ENCODE results near the gene SLC25A48. TPM values are rescaled to one million over a fixed set of nuclear protein-coding genes. Genes with fewer than 3 reads are reported as not detected.

Gene SLC25A48
- total RNA-seq, 1 donor from 2014 or later, result not detected

DNA sequence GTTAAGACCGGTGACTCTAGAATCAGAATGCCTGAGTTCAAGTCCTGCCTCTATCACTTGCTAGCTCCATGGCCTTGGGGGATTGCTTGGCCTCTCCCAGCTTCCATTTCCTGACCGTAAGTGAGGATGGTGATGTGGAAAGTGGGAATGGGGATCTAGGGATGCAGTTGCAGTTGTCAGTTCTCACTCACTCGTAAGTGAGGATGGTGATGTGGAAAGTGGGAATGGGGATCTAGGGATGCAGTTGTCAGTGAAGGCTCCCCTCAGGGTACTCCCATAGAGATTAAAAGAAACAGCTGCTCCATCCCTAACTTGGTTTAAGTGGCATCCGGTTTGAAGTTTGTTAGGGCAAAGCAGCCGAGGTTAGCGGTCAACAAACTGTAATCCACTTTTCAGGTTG lies 64.2 kb downstream of the SLC25A48 start:
- Histone ChIP-seq H3K36me3 (no peaks in the 10 kb centered on the region), H3K4me1 (no peaks in the 10 kb centered on the region), H3K27ac (no peak overlapping the region), H3K9me3 (no peaks in the 10 kb centered on the region), H3K27me3 (peaks cover 2% of the 10 kb centered on the region), H3K4me3 (no peak overlapping the region)
- TF ChIP-seq, protein P1, sequence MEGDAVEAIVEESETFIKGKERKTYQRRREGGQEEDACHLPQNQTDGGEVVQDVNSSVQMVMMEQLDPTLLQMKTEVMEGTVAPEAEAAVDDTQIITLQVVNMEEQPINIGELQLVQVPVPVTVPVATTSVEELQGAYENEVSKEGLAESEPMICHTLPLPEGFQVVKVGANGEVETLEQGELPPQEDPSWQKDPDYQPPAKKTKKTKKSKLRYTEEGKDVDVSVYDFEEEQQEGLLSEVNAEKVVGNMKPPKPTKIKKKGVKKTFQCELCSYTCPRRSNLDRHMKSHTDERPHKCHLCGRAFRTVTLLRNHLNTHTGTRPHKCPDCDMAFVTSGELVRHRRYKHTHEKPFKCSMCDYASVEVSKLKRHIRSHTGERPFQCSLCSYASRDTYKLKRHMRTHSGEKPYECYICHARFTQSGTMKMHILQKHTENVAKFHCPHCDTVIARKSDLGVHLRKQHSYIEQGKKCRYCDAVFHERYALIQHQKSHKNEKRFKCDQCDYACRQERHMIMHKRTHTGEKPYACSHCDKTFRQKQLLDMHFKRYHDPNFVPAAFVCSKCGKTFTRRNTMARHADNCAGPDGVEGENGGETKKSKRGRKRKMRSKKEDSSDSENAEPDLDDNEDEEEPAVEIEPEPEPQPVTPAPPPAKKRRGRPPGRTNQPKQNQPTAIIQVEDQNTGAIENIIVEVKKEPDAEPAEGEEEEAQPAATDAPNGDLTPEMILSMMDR (IDR thresholded peaks at IDR 0.05), result no peak
- intact Hi-C loops (cut with DNase I), result no loop called here
- no peak for DNase-seq
- ATAC-seq, result no peak

DNA sequence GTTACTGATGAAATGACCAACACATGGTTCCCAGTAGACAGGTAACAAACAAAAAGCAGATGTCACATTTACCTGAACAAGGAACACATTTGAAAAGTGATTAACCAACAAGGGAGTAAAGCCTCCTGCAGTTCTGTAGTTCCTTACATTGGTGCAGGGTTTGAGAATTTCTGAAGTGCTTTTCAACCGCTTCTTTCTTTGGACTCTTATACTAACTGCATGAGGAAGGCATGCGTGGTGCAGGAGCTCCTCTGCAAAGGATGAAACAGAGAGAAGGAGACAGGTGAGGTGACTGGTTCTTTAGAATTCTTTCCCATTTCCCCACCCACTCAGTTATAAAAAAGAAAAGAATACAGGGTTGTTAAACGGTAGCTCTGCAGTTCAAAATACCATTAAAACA lies 65.8 kb downstream of the SLC25A48 start:
- Histone ChIP-seq H3K4me1 (no peaks in the 10 kb centered on the region), H3K27me3 (peaks cover 3% of the 10 kb centered on the region), H3K27ac (no peak overlapping the region), H3K9me3 (no peaks in the 10 kb centered on the region), H3K36me3 (no peaks in the 10 kb centered on the region), H3K4me3 (no peak overlapping the region)
- TF ChIP-seq, protein P1 (IDR thresholded peaks at IDR 0.05), result no peak
- ATAC-seq (no peak), DNase-seq (no peak)
- intact Hi-C loops (cut with DNase I), result no loop called here

DNA sequence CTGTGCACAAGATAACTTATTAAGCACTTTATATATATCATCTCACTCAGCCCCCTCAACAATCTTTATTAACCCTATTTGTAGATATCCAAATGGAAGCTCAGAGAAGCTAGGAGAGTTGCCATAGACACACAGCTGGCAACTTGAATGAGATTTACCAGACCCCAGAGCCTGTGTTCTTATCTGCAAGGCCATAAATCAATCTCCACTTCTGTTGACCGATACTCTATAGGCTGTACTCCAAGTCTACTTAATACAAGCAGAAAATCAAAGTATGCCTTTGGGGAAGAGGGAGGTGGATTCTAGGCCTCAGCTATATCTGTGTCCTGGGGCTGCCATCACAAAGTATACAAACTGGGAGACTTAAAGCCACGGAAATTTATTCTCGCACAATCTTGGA lies 67.2 kb downstream of the SLC25A48 start:
- H3K4me3 ChIP-seq, result no peak overlapping the region
- TF ChIP-seq, protein P1 (IDR thresholded peaks at IDR 0.05), result no peak
- H3K27me3 ChIP-seq, result peaks cover 3% of the 10 kb centered on the region
- no peaks in the 10 kb centered on the region for H3K36me3 ChIP-seq
- no peak for DNase-seq
- no peak overlapping the region for H3K27ac ChIP-seq
- H3K9me3 ChIP-seq, result no peaks in the 10 kb centered on the region
- intact Hi-C loops (cut with DNase I), result no loop called here
- ATAC-seq, result no peak
- H3K4me1 ChIP-seq, result no peaks in the 10 kb centered on the region

DNA sequence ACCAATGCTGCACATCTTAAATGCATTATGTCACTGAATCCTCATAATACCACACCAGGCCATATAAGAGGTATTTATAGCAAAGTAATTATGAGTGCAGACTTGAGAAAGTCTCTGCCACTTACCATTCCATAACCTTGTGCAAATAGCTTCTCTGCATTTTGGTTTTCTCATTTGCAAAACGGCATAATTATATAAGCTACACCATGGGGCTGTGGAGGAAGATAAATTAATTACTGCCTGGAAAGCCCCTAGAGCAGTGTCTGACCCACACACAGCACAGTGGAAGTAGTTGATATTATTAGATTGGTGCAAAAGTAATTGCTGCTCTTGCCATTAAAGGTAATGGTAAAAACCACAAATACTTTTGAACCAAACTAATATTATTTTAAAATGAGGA lies 70.7 kb downstream of the SLC25A48 start:
- H3K27me3 ChIP-seq, result peaks cover 8% of the 10 kb centered on the region
- intact Hi-C loops (cut with DNase I), result no loop called here
- TF ChIP-seq, protein P1 (IDR thresholded peaks at IDR 0.05), result no peak
- no peaks in the 10 kb centered on the region for H3K4me1 ChIP-seq
- H3K9me3 ChIP-seq, result no peaks in the 10 kb centered on the region
- no peaks in the 10 kb centered on the region for H3K36me3 ChIP-seq
- H3K4me3 ChIP-seq, result no peak overlapping the region
- no peak overlapping the region for H3K27ac ChIP-seq
- ATAC-seq (no peak), DNase-seq (no peak)

DNA sequence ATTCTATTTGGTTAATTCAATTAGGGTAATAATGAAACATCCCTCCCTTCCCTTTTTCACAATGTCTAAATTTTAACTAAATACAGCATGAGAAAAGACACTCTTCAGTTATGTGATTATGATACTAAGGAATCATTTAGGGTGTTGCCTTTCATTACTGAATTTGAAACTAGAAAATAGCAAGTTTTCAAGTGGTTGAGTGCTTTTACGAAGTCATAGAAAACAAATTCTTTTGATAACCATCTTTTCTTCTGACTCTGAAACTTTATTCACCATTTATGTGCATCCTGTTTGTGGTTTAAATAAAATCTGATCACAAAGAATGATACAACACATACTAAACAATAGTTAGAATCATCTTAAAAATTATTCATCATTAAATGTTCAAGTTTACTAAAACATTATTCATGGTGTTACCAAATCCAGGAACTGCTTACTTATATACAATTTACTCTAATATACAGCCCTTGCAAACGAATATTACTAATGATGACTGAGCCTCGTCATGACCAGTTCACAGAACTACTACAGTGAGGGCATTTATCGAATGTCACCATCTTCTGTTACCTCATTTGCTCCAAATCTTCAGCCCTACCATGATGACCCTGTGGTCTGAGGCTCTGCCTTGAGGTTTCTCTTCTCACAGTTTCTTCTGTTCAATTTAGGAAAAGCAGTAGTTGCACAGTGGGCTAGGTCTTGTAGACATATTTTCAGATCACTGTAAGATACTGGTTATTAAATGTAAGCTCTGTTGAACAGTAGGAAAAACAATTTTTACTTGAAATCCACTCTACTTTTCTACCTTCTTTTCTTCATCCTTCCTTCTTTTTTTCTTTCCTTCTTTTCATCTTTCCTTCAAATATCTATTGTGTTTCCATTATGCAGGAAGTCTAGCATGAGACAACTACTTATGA lies 79.5 kb downstream of the SLC25A48 start:
- Histone ChIP-seq H3K4me3 (no peak overlapping the region), H3K9me3 (no peaks in the 10 kb centered on the region), H3K36me3 (no peaks in the 10 kb centered on the region), H3K27me3 (peaks cover 18% of the 10 kb centered on the region), H3K4me1 (no peaks in the 10 kb centered on the region), H3K27ac (no peak overlapping the region)
- TF ChIP-seq, protein P1 (IDR thresholded peaks at IDR 0.05), result no peak
- ATAC-seq (no peak), DNase-seq (no peak)
- intact Hi-C loops (cut with DNase I), result no loop called here
